GM18507 (cell line): Measurements from ENCODE around the gene MYL11.
A peak's percentile ranks its signal among the peaks of the same experiment; 100 is the strongest.
"Not testable (repeated sequence)": the region's sequence is repeated elsewhere in the genome, so short reads cannot be mapped to it uniquely, and the experiment has no call there.

Experiments used
- DNase-seq: peaks from one replicate; pipeline ENCODE4 v3.0.0; 2011; ENCODE audit warnings: low read depth; ENCODE audit not compliant: insufficient read length; ENCODE audit errors: extremely low spot score
- FAIRE-seq: peaks from 2 replicates; lab custom pipeline; 2011; peaks lifted over from hg19 to GRCh38; lab: Jason Lieb, UNC

The MYL11 gene

GRCh38 chr16:30374538-30374937, at the start of gene MYL11:
TSS of gene MYL11 (plus strand) at chr16:30374802. CDS start at chr16:30374858, 56 bp downstream.
- DNase-seq = no peak
- FAIRE-seq = no peak

- DNase-seq, FAIRE-seq: not testable (repeated sequence)
Measured at GRCh38 chr16:30334473-30334989, 40.1 kb upstream of the MYL11 start.

- FAIRE-seq, DNase-seq: not testable (repeated sequence)
Measured at GRCh38 chr16:30335028-30335597, 39.5 kb upstream of the MYL11 start.

GRCh38 chr16:30335598-30336474, 38.8 kb upstream of the MYL11 start:
- FAIRE-seq (no peak), DNase-seq (no peak)

GRCh38 chr16:30337964-30338357, 36.6 kb upstream of the MYL11 start:
- not testable (repeated sequence) for FAIRE-seq, DNase-seq

- DNase-seq, FAIRE-seq: not testable (repeated sequence)
Measured at GRCh38 chr16:30338715-30339114, 35.9 kb upstream of the MYL11 start.

- DNase-seq = no peak
- no peak for FAIRE-seq
Measured at GRCh38 chr16:30340621-30341020, 34.0 kb upstream of the MYL11 start.

- not testable (repeated sequence) for FAIRE-seq
Measured at GRCh38 chr16:30341971-30342370, 32.6 kb upstream of the MYL11 start.

GRCh38 chr16:30342751-30343490, 31.7 kb upstream of the MYL11 start:
- DNase-seq = no peak
- no peak for FAIRE-seq

More at GRCh38 chr16:30341971-30342370, 32.6 kb upstream of the MYL11 start:
- not testable (repeated sequence) for DNase-seq

GRCh38 chr16:30343491-30343820, 31.1 kb upstream of the MYL11 start:
- not testable (repeated sequence) for DNase-seq, FAIRE-seq

GRCh38 chr16:30346286-30346685, 28.3 kb upstream of the MYL11 start:
- FAIRE-seq (no peak), DNase-seq (no peak)

GRCh38 chr16:30348113-30348512, 26.5 kb upstream of the MYL11 start:
- FAIRE-seq (no peak), DNase-seq (no peak)

- FAIRE-seq (no peak), DNase-seq (no peak)
Measured at GRCh38 chr16:30348929-30349328, 25.7 kb upstream of the MYL11 start.

GRCh38 chr16:30349675-30350074, 24.9 kb upstream of the MYL11 start:
- DNase-seq (no peak), FAIRE-seq (peak; percentile 81)

- DNase-seq (no peak), FAIRE-seq (peak; percentile 99)
Measured at GRCh38 chr16:30350134-30350871, 24.3 kb upstream of the MYL11 start.

GRCh38 chr16:30351001-30351441, 23.6 kb upstream of the MYL11 start:
- DNase-seq (no peak), FAIRE-seq (no peak)

GRCh38 chr16:30351586-30352419, 22.8 kb upstream of the MYL11 start:
- DNase-seq (no peak), FAIRE-seq (no peak)
